Loucy (cell line): ENCODE data around the gene CDH13.

Source experiments
- H2AFZ ChIP-seq: fragments of 200-600 bp; sonication (generic); 2 replicates; pipeline ENCODE4 v1.6.0; 2016; ENCODE audit warnings: antibody characterized with exemption, mild to moderate bottlenecking, low read length, moderate library complexity
- H3F3A ChIP-seq: fragments of 200-600 bp; 2 replicates; pipeline ENCODE4 v1.6.0; 2016; ENCODE audit warnings: antibody characterized with exemption, low read depth, mild to moderate bottlenecking
- H3K27me3 ChIP-seq: fragments of 200-600 bp; sonication (generic); 2 replicates; pipeline ENCODE4 v1.6.1; 2014; ENCODE audit warnings: low read length, mild to moderate bottlenecking; ENCODE audit not compliant: insufficient read depth, poor library complexity, severe bottlenecking
- H3K36me3 ChIP-seq: fragments of 200-600 bp; sonication (generic); 2 replicates; pipeline ENCODE4 v1.6.1; 2016; ENCODE audit warnings: low read length; ENCODE audit not compliant: insufficient read depth
- H3K4me1 ChIP-seq: fragments of 200-600 bp; sonication (generic); 2 replicates; pipeline ENCODE4 v1.5.1; 2014; ENCODE audit warnings: low read length, mild to moderate bottlenecking; ENCODE audit not compliant: insufficient read depth, poor library complexity, severe bottlenecking
- H3K4me2 ChIP-seq: fragments of 200-600 bp; sonication (generic); 2 replicates; pipeline ENCODE4 v1.6.0; 2014; ENCODE audit warnings: antibody characterized with exemption, low read length, low read depth, mild to moderate bottlenecking; ENCODE audit not compliant: poor library complexity, severe bottlenecking
- H3K4me3 ChIP-seq: fragments of 200-600 bp; sonication (generic); 2 replicates; pipeline ENCODE4 v1.5.1; 2014; ENCODE audit warnings: low read length, mild to moderate bottlenecking, mixed read lengths; ENCODE audit not compliant: poor library complexity, severe bottlenecking
- H3K79me2 ChIP-seq: fragments of 200-600 bp; sonication (generic); 2 replicates; pipeline ENCODE4 v1.6.1; 2014; ENCODE audit warnings: low read length; ENCODE audit not compliant: insufficient read depth
- H3K9ac ChIP-seq: fragments of 200-600 bp; sonication (generic); 2 replicates; pipeline ENCODE4 v1.6.0; 2014; ENCODE audit warnings: mild to moderate bottlenecking, low read depth, low read length, moderate library complexity; ENCODE audit not compliant: poor library complexity, severe bottlenecking
- H3K9me2 ChIP-seq: fragments of 200-600 bp; sonication (generic); replicated peaks from 2 replicates; pipeline ENCODE4 v1.6.1; 2016; ENCODE audit warnings: low read depth, low read length, mixed read lengths
- H3K9me3 ChIP-seq: fragments of 200-600 bp; sonication (generic); 2 replicates; pipeline ENCODE4 v1.6.1; 2014; ENCODE audit warnings: mild to moderate bottlenecking, antibody characterized with exemption, low read length, low read depth; ENCODE audit not compliant: insufficient read depth
- H4K20me1 ChIP-seq: fragments of 200-600 bp; sonication (generic); 2 replicates; pipeline ENCODE4 v1.6.0; 2014; ENCODE audit warnings: antibody characterized with exemption, low read length, mild to moderate bottlenecking; ENCODE audit not compliant: insufficient read depth, poor library complexity, severe bottlenecking
- CTCF ChIP-seq: fragments of 200-600 bp; sonication (generic); conservative IDR thresholded peaks from 2 replicates; pipeline ENCODE4 v1.5.1; 2014; ENCODE audit warnings: mild to moderate bottlenecking, antibody characterized with exemption, low read length
- EZH2phosphoT487 ChIP-seq: fragments of 200-600 bp; IDR thresholded peaks from 2 replicates; pipeline ENCODE4 v1.6.1; 2018; ENCODE audit warnings: antibody characterized with exemption, mild to moderate bottlenecking, moderate library complexity, borderline replicate concordance

The CDH13 gene

GRCh38 chr16:82936941-82937551 is 310.3 kb downstream of the CDH13 start:
- no peaks in the 10 kb centered on the region for H3K27me3 ChIP-seq
- H3K4me1 ChIP-seq: no peaks in the 10 kb centered on the region
- H3K4me3 ChIP-seq: no peak overlapping the region
- no peaks in the 10 kb centered on the region for H3F3A ChIP-seq
- H4K20me1 ChIP-seq: no peaks in the 10 kb centered on the region
- no peak overlapping the region for H3K9ac ChIP-seq
- no peaks in the 10 kb centered on the region; the same call in 1 of the 2 replicates for H3K9me3 ChIP-seq
- no peak for TF ChIP-seq EZH2phosphoT487
- TF ChIP-seq CTCF: no peak
- no peak overlapping the region for H2AFZ ChIP-seq
- H3K4me2 ChIP-seq: no peak overlapping the region
- H3K9me2 ChIP-seq: no peaks in the 10 kb centered on the region
- no peaks in the 10 kb centered on the region for H3K36me3 ChIP-seq
- no peaks in the 10 kb centered on the region for H3K79me2 ChIP-seq

GRCh38 chr16:82937926-82938520 is 311.3 kb downstream of the CDH13 start:
- Histone ChIP-seq H3F3A (no peaks in the 10 kb centered on the region), H3K9me2 (no peaks in the 10 kb centered on the region), H3K79me2 (no peaks in the 10 kb centered on the region), H3K27me3 (no peaks in the 10 kb centered on the region), H3K4me3 (no peak overlapping the region), H3K4me2 (no peak overlapping the region), H3K4me1 (no peaks in the 10 kb centered on the region), H2AFZ (no peak overlapping the region), H4K20me1 (no peaks in the 10 kb centered on the region), H3K9me3 (no peaks in the 10 kb centered on the region; the same call in 1 of the 2 replicates), H3K36me3 (no peaks in the 10 kb centered on the region), H3K9ac (no peak overlapping the region)
- TF ChIP-seq EZH2phosphoT487 (no peak), CTCF (no peak)

- no peak for TF ChIP-seq CTCF
- TF ChIP-seq EZH2phosphoT487: no peak
- no peaks in the 10 kb centered on the region for H3K9me2 ChIP-seq
- no peak overlapping the region for H2AFZ ChIP-seq
- no peak overlapping the region for H3K9ac ChIP-seq
- H3K27me3 ChIP-seq: no peaks in the 10 kb centered on the region
- H3K4me3 ChIP-seq: no peak overlapping the region
- H3K79me2 ChIP-seq: no peaks in the 10 kb centered on the region
- H3F3A ChIP-seq: no peaks in the 10 kb centered on the region
- no peaks in the 10 kb centered on the region for H3K36me3 ChIP-seq
- no peaks in the 10 kb centered on the region for H3K9me3 ChIP-seq
- no peak overlapping the region for H3K4me2 ChIP-seq
- H3K4me1 ChIP-seq: peaks cover 7% of the 10 kb centered on the region
- no peaks in the 10 kb centered on the region for H4K20me1 ChIP-seq
Observed at GRCh38 chr16:82943371-82943770, 316.6 kb downstream of the CDH13 start.
